Mucosa of descending colon (tissue), 3 donors: ENCODE results near the gene PLAU. TPM values are rescaled to one million over a fixed set of nuclear protein-coding genes. Genes with fewer than 3 reads are reported as not detected.
"Not testable (repeated sequence)": the region's sequence is repeated elsewhere in the genome, so short reads cannot be mapped to it uniquely, and the experiment has no call there.

ENCODE experiments used
- ATAC-seq: fragments of 200-7000 bp; cut with Tn5 transposase; one replicate; pipeline ENCODE4 v1.9.1; 2020; ENCODE audit warnings: mild to moderate bottlenecking, moderate library complexity
- DNase-seq, 3 donors: peaks; one replicate each; pipeline ENCODE4 v3.0.0-alpha.2; 2020
- H3K36me3 ChIP-seq: fragments of 200-600 bp; one replicate; pipeline ENCODE4 v1.8.0; 2021; ENCODE audit warnings: low read depth, mild to moderate bottlenecking
- H3K4me1 ChIP-seq: fragments of 200-600 bp; one replicate; pipeline ENCODE4 v1.8.0; 2021; ENCODE audit warnings: low read depth, mild to moderate bottlenecking
- H3K4me3 ChIP-seq: fragments of 200-600 bp; one replicate; pipeline ENCODE4 v1.8.0; 2021; ENCODE audit warnings: mild to moderate bottlenecking
- H3K9me3 ChIP-seq: fragments of 200-600 bp; one replicate; pipeline ENCODE4 v1.8.0; 2021; ENCODE audit warnings: mild to moderate bottlenecking
- CTCF ChIP-seq: fragments of 200-600 bp; IDR thresholded peaks from one replicate; pipeline ENCODE4 v1.8.0; 2022; ENCODE audit warnings: antibody characterized with exemption, mild to moderate bottlenecking
- intact Hi-C, 2 donors: fragments of 100-400 bp; cut with DNase I in 1 of 2; cut with micrococcal nuclease in 1 of 2; formaldehyde crosslinking; loops; one replicate each; pipeline versions ENCODE4 v1.11.0 to v1.11.1; 2022; cut with DNase I, micrococcal nuclease
- total RNA-seq, 3 donors: library from RNA; stranded (reverse); fragmentation: NEBNext Ultra II Directional in 2 of 3; extraction: Animal tissue kit (Norgen Biotek cat#: 25700) in 2 of 3; gene quantifications; one replicate each; pipeline versions ENCODE4 v1.2.1 to v1.2.4, GENCODE V29; 2021 to 2023
- donor health status: DM: no; HTN: no; CAD: no; lungs with moderate emphysema.
- donor health status: DM: no; HTN: no; CAD: no.
- donor health status: DM: no; HTN: yes; CAD: no.

Gene PLAU
- total RNA-seq, 3 donors from 2014 or later, result 4.6 to 10.3 (median 5.8) TPM

GRCh38 chr10:73891540-73891939 is 19.4 kb upstream of the PLAU start:
- peaks cover 4% of the 10 kb centered on the region for H3K4me1 ChIP-seq
- TF ChIP-seq CTCF, result no peak
- DNase-seq, result no peak
- H3K36me3 ChIP-seq, result no peaks in the 10 kb centered on the region
- ATAC-seq, result no peak
- H3K9me3 ChIP-seq, result no peaks in the 10 kb centered on the region
- intact Hi-C loops, result loop anchor here in 1 of 2 donors (5.0 kb wide), 1 partner anchor 51 kb away; no protein-coding TSS in a partner anchor
- H3K4me3 ChIP-seq, result no peak overlapping the region

DNA sequence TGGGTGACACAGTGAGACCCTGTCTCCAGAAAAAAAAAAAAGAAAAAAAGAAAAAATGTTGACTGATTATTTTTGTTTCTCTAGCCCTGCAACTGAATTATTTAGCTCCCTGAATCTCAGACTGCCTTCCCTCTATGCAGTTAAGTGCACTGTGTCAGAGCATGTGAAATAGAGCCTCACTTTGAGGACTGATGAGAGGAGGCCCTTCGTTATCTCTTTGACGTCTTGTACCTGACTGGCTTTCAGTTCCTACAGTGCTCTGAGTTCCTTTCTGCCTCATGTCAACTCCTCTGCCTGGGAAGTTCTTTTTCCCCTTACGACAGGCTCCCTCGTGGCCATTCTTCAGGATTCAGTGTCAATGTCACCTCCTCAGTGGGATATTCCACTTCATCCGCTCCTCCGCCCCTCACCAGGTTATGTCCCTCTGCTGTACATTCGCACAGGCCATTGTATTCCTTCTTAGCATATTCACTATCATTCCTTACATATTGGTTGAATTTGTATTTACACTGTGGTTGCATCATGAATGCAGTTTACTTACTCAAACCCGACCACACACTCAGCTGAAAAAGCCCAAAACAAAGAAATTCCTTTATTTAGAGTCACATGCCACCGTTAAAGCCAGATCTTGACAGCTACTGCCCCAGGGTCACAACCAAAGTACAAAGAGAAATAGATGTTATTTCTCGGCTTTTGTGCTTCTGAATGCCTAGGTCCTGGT is 18.5 kb upstream of the PLAU start:
- ATAC-seq (no peak), DNase-seq (no peak)
- TF ChIP-seq CTCF, result no peak
- Histone ChIP-seq H3K36me3 (no peaks in the 10 kb centered on the region), H3K4me1 (peaks cover 2% of the 10 kb centered on the region), H3K9me3 (no peaks in the 10 kb centered on the region), H3K4me3 (no peak overlapping the region)
- intact Hi-C loops, result loop anchor here in 1 of 2 donors (5.0 kb wide), 1 partner anchor 50 kb away; no protein-coding TSS in a partner anchor

GRCh38 chr10:73893426-73893825 is 17.5 kb upstream of the PLAU start:
- Histone ChIP-seq H3K4me1 (no peaks in the 10 kb centered on the region), H3K36me3 (no peaks in the 10 kb centered on the region), H3K9me3 (no peaks in the 10 kb centered on the region), H3K4me3 (no peak overlapping the region)
- ATAC-seq (no peak), DNase-seq (no peak)
- no peak for TF ChIP-seq CTCF
- intact Hi-C loops, result loop anchor here in 1 of 2 donors (5.0 kb wide), 1 partner anchor 49 kb away; no protein-coding TSS in a partner anchor

DNA sequence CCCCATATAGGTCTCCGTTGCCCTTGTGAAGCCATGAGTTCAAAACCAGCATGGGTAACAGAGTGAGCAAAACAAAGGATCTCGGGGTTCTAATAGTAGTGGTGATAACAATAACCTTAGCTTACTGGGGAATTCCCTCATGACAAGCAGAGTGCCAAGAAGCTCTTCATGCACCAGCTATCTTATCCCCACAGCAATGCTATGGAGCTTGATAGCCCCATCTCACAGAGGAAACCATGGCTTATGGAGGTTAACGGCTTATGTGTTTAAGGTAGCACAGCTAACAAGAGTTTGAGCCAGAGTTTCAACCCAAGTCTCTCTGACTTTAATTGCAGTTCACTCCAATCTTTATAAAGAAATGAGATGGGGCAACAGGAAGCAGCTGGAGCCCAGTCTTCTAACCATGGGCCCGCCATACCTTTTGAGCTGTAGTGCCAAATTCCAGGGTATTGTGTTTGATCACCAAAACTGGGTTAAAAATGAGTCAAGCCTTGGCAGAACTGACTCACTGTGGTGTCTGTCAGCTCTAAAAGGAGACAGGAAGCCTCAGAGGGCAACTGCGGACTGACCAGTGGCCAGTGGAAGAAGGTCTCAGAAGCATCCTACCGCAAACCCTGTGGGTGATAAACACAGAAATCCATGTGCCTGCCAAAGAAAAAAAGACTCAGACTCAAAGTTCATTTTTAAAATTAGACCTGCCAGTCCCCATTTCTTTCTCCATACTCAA is 16.5 kb upstream of the PLAU start:
- TF ChIP-seq CTCF, result no peak
- DNase-seq (no peak), ATAC-seq (no peak)
- no peaks in the 10 kb centered on the region for H3K36me3 ChIP-seq
- no peaks in the 10 kb centered on the region for H3K9me3 ChIP-seq
- H3K4me1 ChIP-seq, result no peaks in the 10 kb centered on the region
- intact Hi-C loops, result loop anchor here in 1 of 2 donors (5.0 kb wide), 1 partner anchor 48 kb away; no protein-coding TSS in a partner anchor
- H3K4me3 ChIP-seq, result no peak overlapping the region

DNA sequence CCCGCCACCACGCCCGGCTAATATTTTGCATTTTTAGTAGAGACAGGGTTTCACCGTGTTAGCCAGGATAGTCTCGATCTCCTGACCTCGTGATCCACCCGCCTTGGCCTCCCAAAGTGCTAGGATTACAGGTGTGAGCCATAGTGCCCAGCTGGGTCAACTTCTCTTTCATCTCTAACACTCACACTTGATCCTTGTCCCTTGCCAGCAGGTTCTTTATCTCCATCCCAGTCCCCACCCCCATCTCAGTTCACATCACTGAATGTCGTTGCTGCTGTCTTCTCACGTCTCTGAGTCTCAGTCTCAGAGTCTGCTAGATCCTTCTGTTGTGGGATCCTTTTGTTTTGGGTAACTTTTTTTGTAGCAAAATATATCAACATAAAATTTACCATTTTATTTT is 15.6 kb upstream of the PLAU start:
- ATAC-seq, DNase-seq, H3K36me3 ChIP-seq, H3K4me3 ChIP-seq, intact Hi-C loops, H3K4me1 ChIP-seq, H3K9me3 ChIP-seq: not testable (repeated sequence)

DNA sequence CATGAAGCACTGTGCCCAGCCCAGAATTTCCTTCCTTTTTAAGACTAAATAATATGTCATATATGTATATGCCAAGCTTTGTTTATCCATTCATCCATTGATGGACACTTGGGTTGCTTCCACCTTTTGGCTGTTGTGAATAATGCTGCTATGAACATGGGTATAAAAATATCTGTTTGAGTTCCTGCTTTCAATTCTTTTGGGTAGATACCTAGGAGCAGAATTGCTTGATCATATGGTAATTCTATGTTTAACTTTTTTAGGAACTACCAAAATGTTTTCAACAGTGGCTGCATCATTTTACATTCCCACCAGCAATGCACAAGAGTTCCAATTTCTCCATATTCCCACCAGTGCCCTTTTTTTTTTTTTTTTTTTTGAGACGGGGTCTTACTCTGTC is 13.2 kb upstream of the PLAU start:
- no peaks in the 10 kb centered on the region for H3K9me3 ChIP-seq
- no peaks in the 10 kb centered on the region for H3K36me3 ChIP-seq
- H3K4me3 ChIP-seq, result no peak overlapping the region
- H3K4me1 ChIP-seq, result no peaks in the 10 kb centered on the region
- ATAC-seq (no peak), DNase-seq (no peak)
- intact Hi-C loops, result no loop called here
- TF ChIP-seq CTCF, result no peak
